ENCODE results near the gene LTV1.

The LTV1 gene

GRCh38 chr6:143880412-143880811, 37.3 kb downstream of the LTV1 start:
- TF ChIP-seq USF1 (IDR thresholded peaks at IDR 0.05): no peak

- no peak for TF ChIP-seq CEBPB (IDR thresholded peaks at IDR 0.05)
- TF ChIP-seq TEAD4 (IDR thresholded peaks at IDR 0.05): no peak
- no peak for TF ChIP-seq ZBTB7A (IDR thresholded peaks at IDR 0.05; ENCODE audit: low read depth)
- TF ChIP-seq TAF1 (IDR thresholded peaks at IDR 0.05; ENCODE audit: low read depth): no peak
- TF ChIP-seq FOXM1 (IDR thresholded peaks at IDR 0.05; ENCODE audit: borderline replicate concordance, low read depth): no peak
- no peak for TF ChIP-seq YY1 (IDR thresholded peaks at IDR 0.05; ENCODE audit: low read depth)
- no peak for TF ChIP-seq MAX (IDR thresholded peaks at IDR 0.05)
- TF ChIP-seq USF1 (IDR thresholded peaks at IDR 0.05): no peak
- TF ChIP-seq NFIC (IDR thresholded peaks at IDR 0.05): no peak
- TF ChIP-seq TCF12 (IDR thresholded peaks at IDR 0.05; ENCODE audit: low read depth): no peak
- TF ChIP-seq EP300 (IDR thresholded peaks at IDR 0.05; ENCODE audit: borderline replicate concordance): no peak
- no peak for TF ChIP-seq CREB1 (IDR thresholded peaks at IDR 0.05; ENCODE audit: low read depth)
- no peak for TF ChIP-seq RAD21 (IDR thresholded peaks at IDR 0.05; ENCODE audit: low read depth)
- TF ChIP-seq EGR1 (IDR thresholded peaks at IDR 0.05): no peak
- no peak for TF ChIP-seq REST (IDR thresholded peaks at IDR 0.05; ENCODE audit: low read depth)
These were observed 39.3 kb downstream of the LTV1 start for GRCh38 chr6:143882401-143882930.

GRCh38 chr6:143884216-143884900, 41.2 kb downstream of the LTV1 start:
- no peak for TF ChIP-seq TCF12 (IDR thresholded peaks at IDR 0.05; ENCODE audit: low read depth)
- no peak for TF ChIP-seq CEBPB (IDR thresholded peaks at IDR 0.05)
- TF ChIP-seq FOXM1 (IDR thresholded peaks at IDR 0.05; ENCODE audit: borderline replicate concordance, low read depth): no peak
- no peak for TF ChIP-seq NFIC (IDR thresholded peaks at IDR 0.05)
- no peak for TF ChIP-seq TEAD4 (IDR thresholded peaks at IDR 0.05)
- TF ChIP-seq REST (IDR thresholded peaks at IDR 0.05; ENCODE audit: low read depth): no peak
- TF ChIP-seq USF1 (IDR thresholded peaks at IDR 0.05): no peak
- TF ChIP-seq ZBTB7A (IDR thresholded peaks at IDR 0.05; ENCODE audit: low read depth): no peak
- TF ChIP-seq EP300 (IDR thresholded peaks at IDR 0.05; ENCODE audit: borderline replicate concordance): no peak
- no peak for TF ChIP-seq RAD21 (IDR thresholded peaks at IDR 0.05; ENCODE audit: low read depth)
- no peak for TF ChIP-seq MAX (IDR thresholded peaks at IDR 0.05)
- TF ChIP-seq EGR1 (IDR thresholded peaks at IDR 0.05): no peak
- no peak for TF ChIP-seq YY1 (IDR thresholded peaks at IDR 0.05; ENCODE audit: low read depth)
- TF ChIP-seq TAF1 (IDR thresholded peaks at IDR 0.05; ENCODE audit: low read depth): no peak
- TF ChIP-seq CREB1 (IDR thresholded peaks at IDR 0.05; ENCODE audit: low read depth): no peak

- TF ChIP-seq ZBTB7A (IDR thresholded peaks at IDR 0.05; ENCODE audit: low read depth): no peak
- no peak for TF ChIP-seq NFIC (IDR thresholded peaks at IDR 0.05)
- no peak for TF ChIP-seq CREB1 (IDR thresholded peaks at IDR 0.05; ENCODE audit: low read depth)
- no peak for TF ChIP-seq RAD21 (IDR thresholded peaks at IDR 0.05; ENCODE audit: low read depth)
- TF ChIP-seq EGR1 (IDR thresholded peaks at IDR 0.05): no peak
- no peak for TF ChIP-seq MAX (IDR thresholded peaks at IDR 0.05)
- TF ChIP-seq FOXM1 (IDR thresholded peaks at IDR 0.05; ENCODE audit: borderline replicate concordance, low read depth): no peak
- no peak for TF ChIP-seq TAF1 (IDR thresholded peaks at IDR 0.05; ENCODE audit: low read depth)
- no peak for TF ChIP-seq TEAD4 (IDR thresholded peaks at IDR 0.05)
- no peak for TF ChIP-seq CEBPB (IDR thresholded peaks at IDR 0.05)
- no peak for TF ChIP-seq YY1 (IDR thresholded peaks at IDR 0.05; ENCODE audit: low read depth)
- TF ChIP-seq REST (IDR thresholded peaks at IDR 0.05; ENCODE audit: low read depth): no peak
- no peak for TF ChIP-seq EP300 (IDR thresholded peaks at IDR 0.05; ENCODE audit: borderline replicate concordance)
- no peak for TF ChIP-seq TCF12 (IDR thresholded peaks at IDR 0.05; ENCODE audit: low read depth)
- TF ChIP-seq USF1 (IDR thresholded peaks at IDR 0.05): no peak
These were observed 42.0 kb downstream of the LTV1 start for GRCh38 chr6:143885116-143885515.
